GM19193 (cell line): ENCODE measurements around the gene SEPSECS.

Source experiments
- POLR2A ChIP-seq: IDR thresholded peaks from 4 replicates; pipeline ENCODE4 v1.6.1; 2011; ENCODE audit not compliant: insufficient read depth, insufficient read length; ENCODE audit errors: extremely low read depth

Gene SEPSECS

DNA sequence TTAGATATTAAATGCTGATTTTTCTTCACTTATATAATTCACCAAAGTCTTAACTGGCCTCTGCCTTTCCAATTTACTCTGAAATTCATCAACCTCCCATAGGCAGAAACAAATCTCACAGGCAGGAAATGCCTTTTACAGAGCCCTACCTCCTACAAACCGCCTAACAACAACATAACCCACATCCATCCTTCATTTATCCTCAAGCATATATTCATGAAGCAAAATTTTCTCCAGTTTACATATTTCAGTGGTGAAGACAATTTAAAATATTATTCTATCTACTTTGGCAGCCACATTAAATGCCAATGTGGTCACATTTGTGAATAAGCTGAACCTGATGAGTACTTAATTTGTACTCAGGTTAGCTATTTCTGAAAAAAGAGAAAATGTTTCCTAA, 30.3 kb downstream of the SEPSECS start:
- no peak for TF ChIP-seq POLR2A

DNA sequence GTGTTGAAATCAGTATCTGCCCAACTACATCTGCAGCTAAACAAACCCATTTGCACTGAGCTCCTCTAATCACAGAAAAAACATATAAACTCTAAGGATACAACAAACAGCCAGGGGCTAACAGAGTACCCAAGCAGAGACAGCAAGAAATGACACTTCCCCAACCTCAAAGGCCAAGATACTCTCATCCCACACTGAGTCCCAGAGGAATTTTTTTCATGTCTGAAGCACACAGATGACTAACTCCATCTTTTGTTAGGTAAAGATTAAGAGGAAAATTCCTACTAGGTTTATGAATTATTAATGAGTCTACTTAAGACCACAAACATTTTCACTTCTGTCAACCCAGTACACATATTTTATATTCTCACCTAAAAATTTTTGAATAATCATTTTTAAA, 31.6 kb downstream of the SEPSECS start:
- TF ChIP-seq POLR2A = no peak

DNA sequence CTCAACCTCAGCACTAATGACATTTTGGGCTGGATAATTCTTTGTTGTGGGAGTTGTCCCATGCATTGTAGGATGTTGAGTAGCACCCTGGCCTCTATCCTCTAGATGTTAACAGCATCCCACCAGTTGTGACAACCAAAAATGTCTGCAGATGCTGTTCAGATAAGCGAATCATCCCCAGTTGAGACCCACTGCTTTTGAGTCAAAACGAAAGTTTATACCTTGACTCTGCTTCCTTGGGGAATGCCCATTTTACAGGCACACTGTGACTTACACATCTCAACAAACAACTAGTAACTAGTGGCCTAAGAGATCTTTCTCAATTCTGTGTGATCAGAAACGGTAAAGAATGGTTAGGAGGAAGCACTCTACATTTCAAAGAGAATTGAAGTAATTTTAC, 37.0 kb downstream of the SEPSECS start:
- TF ChIP-seq POLR2A = no peak

DNA sequence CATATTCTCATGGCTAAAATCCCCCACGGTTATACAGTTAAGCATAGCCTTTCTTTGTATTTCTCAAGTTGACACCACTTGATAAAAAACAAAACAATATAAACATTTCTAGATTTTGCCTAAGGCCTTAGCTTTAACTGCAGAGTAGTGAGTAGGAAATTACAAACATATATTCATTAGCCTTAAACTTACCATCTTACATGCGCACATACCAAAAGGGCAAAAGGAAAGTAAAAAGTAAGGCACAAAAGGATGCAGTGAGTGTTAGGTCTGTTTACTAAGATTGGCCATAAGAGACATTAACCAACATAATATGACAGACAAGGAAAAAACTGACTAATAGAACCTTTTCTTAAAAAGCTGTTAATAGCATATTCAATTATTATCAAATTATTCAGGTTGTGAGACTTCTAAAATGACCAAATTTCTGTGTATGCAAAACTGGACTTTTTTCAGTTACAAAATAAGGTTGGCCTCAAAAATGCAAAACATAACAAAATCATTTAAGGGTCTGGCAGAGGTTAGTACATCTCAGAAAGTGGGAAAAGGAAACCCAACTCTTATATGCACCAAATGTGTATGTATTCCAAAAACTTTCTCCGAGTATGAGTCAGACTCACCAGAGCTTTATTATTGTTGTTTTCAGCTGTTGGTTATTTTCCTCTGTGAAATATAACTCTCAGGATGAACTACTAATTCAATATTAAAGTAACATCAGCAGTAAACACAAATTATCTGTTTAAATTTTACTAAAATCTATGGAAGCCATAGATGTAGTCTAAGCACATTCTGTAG, 39.9 kb downstream of the SEPSECS start:
- TF ChIP-seq POLR2A = no peak

DNA sequence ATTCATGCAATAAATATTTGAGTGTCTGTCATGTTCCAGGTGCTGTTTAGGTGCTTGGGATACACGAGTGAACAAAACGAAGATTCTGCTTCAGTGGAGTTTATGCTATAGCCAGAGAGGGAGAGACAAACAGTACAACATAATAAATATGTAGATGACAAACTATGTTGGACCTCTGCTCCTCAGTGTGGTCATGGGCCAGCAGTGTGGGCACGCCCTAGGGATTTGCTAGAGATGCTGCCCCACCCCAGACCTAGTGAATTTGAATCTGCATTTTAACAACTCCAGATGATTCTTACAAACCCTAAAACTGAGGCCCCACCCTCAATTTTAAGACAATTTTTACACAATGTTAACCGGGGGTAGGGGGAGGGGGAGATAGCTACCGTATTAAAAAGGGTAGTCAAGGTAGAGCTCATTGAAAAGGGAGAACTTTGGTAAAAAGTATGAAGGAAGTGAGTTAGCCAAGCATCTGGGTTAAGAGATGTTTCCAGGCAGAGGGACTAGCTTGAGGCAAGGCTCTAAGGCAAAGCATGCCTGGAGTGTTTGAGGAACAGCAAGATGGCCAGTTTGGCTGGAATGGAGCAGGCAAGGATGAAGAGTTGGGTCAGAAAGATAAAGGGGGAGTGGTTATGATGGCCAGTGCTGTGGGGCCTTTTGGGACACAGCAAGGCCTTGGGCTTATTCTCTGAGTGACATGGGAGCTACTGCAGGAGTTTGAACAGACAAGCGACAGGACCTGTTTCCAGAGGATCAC, 42.4 kb downstream of the SEPSECS start:
- TF ChIP-seq POLR2A = no peak

DNA sequence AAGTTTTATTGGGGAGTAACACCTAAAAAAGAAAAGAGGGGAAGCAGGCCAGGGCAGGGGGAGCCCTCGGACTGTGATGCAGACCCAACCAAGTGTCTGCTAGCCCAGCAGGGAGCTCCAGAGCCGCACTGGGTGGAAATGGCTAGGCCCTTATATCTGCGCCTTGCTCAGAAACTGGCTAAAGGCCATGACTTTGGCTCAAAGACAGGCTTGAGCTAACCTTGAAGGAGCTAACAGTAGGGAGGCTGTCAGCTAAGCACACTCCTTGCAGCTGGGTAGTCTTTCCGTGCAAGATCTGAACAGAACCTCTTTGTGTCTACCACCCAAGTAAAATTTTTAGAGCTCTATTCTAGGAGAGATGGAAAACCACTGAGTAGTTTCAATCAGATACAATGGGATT, 43.0 kb downstream of the SEPSECS start:
- TF ChIP-seq POLR2A = no peak

DNA sequence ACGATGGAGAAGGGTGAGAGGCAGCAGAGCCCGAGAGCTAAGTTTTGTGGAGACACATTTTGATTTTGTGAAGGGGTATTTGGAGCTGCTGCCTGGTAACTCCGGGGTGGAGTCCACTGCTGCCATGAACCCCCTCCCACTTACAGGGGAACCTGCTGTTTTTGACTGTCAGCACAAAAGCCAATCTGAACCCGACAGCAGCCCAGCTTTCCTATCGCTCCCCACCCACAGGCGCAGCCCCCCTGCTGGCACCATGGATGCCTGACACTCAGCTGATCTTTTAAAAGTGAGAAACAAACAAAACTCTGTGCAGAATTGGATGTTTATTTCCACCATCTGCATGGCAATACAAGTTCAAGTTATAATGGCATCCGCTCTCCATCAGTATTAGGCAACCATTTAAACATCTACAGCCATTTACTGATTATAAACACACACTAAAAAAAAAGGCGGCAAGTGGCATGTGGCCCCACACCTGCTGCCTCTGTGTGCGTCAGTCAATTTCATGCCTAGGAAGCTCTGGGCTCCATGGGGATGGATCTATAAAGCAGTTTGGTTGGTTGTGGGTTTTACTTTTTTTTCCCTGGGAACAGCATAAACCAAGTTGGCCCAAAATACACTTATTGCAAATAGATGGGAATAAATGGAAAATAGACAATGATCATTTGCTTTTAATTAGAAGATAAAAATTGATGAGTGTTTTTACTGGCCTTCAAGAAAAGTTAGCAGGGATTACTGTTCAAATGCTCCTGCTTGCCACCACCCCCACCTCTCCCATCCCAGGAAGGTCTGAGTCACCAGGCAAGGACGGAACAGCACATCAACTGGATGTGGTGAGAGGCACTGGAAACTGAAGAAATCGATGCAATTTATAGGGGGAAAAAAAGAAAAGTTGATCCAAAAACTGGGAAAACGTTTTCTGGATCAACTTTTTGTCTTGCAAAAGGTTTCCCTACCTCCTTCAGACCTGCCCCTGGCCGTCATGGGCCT, 46.0 kb downstream of the SEPSECS start:
- no peak for TF ChIP-seq POLR2A

DNA sequence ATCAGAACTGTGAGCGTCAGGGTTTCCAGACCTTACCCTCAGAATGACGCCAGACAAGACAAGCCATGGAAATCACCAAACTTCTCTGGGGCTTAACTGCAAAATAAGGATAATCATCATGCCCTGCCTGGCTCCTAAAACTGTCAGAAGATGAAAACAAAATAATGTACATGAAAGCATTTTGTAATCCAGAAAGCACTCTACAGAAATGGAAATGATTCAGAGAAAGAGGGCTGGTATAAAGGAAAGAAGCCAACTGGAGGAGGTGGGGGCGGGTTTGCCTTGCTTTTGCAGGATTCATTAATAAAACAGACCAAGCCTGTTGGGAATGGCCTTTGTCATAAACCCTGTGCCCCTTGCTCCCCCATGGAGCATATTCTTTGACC, 47.3 kb downstream of the SEPSECS start:
- TF ChIP-seq POLR2A = no peak

DNA sequence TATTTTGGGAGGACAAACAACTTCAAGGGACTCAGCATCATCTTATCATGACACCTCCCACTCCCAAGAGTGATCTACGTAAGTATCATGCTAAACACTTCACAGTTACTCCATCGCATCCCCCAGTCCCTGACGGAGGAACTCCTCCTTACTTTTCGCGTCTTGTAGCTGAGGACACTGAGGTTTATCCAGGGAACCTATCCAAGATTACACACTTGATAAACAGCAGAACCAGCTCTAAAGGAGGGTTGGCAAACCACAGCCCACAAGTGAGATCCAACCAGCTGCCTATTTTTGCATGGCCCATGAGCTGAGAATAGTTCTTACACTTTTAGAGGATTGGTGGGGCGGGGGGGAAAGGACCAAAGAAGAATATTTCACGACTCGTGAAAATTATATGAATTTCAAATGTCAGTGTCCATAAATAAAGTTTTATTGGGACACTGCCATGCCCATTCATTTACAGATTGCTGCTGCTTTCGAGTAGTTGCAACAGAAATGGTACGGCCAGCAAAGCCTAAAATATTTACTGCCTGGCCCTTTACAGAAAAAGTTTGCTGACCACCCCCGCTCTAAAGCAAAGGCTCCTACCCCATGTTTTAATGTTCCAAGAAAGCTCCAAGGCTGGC, 47.8 kb downstream of the SEPSECS start:
- TF ChIP-seq POLR2A = no peak

DNA sequence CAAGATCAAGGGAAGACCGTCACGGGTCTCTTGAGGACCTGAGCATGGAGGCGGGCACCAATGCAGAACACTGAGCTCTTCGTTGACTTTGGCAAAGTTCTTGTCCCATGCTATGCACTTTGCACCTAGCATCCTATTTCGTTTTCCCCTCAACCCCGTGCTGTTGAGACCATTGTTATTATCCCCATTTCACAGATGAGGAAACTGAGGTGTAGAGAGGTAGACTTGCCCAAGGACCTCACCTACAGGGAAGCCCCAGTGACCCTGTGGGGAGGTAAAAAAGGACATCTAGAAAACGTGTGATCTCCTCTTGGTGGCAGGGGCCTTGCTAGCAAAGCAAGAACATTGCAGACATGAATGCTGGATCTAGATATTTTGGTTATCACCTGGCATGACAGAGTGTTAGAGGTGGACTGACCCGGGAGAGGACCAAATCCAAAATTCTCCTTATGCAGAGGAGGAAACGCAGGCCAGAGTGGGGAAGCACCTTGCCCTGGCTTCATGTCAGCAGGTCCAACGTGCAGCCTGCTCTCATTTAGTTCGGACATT, 48.5 kb downstream of the SEPSECS start:
- no peak for TF ChIP-seq POLR2A

DNA sequence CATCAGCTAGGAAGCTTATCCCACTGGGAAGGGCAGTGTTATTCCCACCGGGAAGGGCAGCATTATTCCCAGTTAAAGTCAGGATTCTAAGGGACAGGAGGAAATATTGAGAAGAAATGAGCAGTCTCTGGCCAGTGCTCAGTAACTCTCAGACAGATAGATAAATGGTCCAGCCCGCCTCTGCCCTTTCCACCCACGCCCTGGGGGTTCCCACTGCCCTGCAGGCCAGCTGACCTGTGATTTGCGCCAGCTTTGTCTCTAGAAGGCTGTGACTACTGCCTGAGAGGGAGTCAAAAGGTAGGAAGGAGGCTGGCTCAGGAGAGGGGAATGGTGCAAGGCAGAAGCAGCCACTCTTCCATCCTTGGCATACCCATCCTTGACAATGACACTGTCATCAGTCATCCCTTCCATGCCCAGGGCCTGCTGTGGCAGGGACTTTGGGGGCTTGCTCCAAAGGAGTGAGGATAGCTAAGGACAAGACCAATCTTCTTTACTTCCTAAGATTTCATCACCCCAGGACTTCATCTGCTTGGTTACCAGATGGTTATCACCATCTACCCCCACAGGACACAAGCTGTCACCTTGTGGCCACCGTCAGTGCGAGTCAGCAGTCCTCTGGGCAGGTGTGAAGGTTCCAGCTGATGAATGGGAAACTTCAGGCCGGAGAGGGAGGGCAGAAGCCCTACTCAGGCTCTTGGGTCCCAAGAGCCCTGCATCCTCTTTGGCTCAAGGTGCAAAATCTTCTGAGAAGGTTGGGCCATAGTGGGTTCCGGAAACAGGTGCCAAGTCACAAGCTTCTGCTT, 49.5 kb downstream of the SEPSECS start:
- no peak for TF ChIP-seq POLR2A

DNA sequence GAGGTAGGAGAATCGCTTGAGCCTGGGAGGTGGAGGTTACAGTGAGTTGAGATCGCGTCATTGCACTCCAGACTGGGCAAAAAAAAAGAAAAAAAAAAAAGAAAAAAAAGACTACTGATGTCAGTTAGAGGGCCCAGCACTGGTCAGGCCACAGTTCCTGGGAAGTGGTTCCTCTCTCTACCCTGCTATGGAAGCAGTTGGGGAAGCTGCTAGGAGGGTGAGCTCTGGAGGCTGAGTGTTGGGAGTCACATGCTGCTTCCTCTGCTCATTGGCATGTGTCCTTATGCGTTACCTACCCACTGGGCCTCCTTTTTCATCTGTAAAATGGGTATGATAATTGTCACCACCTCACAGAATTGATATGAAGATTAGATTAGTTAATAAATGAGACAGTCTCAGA, 50.7 kb downstream of the SEPSECS start:
- TF ChIP-seq POLR2A = no peak

DNA sequence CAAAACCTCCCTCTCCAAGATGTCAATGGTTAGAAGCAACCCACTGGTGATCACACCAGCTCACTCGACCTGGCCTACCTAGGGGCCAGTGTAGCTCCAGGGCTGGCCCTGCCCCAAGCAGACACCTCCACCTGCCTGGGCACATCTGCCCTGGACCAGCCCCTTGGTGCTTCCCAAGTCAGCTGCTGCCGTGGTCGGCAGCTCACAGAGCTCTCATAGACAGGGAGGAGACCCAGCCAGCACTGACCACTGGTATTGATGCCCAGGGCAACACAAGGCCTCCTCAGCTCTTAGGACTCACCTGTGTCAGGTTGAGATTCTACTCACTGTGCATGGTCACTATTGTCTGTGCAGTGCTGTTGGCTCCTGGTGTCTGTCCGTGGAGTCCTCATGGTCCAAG, 51.7 kb downstream of the SEPSECS start:
- TF ChIP-seq POLR2A = no peak

DNA sequence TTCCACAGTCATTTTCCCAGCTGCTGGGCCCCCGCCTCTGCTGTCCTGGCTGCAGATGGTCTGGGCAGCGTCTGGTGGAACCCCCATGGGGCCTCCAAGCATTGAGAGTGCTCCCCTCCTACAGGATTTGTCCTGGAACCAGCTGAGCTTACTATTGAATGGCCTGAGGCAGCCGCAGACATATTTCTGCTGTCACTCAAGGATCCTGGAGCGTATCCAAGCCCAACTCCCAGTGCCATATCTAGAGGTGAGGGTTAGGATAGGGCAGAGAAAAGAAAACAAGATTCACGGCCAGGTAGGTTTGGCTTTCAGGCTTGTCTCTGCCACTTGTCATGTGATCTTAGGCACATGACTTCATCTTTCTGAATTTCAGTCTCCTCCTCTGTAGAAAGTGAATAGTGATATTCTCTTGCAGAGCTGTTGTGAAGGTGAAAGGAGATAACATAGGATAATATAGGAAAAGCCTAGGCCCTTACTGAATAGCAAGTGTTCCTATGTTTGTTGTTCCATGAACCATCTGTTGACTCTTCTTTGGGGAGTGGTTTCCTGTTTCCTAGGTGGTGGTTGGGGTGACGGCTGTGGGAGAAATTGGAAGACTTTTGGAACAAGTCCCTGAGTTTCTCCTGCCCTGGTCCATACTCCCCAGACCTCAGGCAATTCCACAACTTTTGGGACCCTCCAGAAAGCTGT, 52.3 kb downstream of the SEPSECS start:
- no peak for TF ChIP-seq POLR2A
